HCT116 (cell line): ENCODE results near the gene C11orf68. TPM values are rescaled to one million over a fixed set of nuclear protein-coding genes. Genes with fewer than 3 reads are reported as not detected.

Experiments
- ATAC-seq: fragments of 200-7000 bp; cut with Tn5 transposase; 2 replicates; pipeline ENCODE4 v1.9.1; 2020; ENCODE audit warnings: mild to moderate bottlenecking, moderate library complexity
- BruUV-seq: library from RNA; stranded (reverse); fragments of 400-500 nt; replicated peaks from 2 replicates; lab custom pipeline; 2021; lab: Mats Ljungman, UMichigan
- CTCF ChIA-PET: fragments of 300-600 bp; sonication (Branson Sonifier 250); formaldehyde crosslinking; loops from one replicate; lab custom pipeline; 2021; ENCODE audit warnings: antibody characterized with exemption; lab: Charles Lee
- POLR2A ChIA-PET: fragments of 300-600, 350-600 bp; sonication (Branson Sonifier 250); formaldehyde crosslinking; loops from one replicate; lab custom pipeline; 2021; ENCODE audit warnings: antibody characterized with exemption; lab: Charles Lee
- RAD21 ChIA-PET, 2 experiments: fragments of 300-600 bp; sonication (Branson Sonifier 250); formaldehyde crosslinking; loops; one replicate each; lab custom pipeline; 2023; ENCODE audit warnings: low total read pairs in 2 of 2; ENCODE audit not compliant: uncharacterized antibody in 2 of 2, unreplicated experiment in 2 of 2, low non-redundant PET in 1 of 2; lab: Charles Lee
- DNase-seq: peaks from one replicate; pipeline ENCODE4 v3.0.0-alpha.2; 2010; ENCODE audit warnings: low read depth, low spot score
- H2AFZ ChIP-seq: fragments of 200-600 bp; shearing (Covaris generic), sonication (generic); 2 replicates; pipeline ENCODE4 v1.6.1; 2017; ENCODE audit warnings: low read depth, mixed run types, mixed read lengths, antibody characterized with exemption, low read length; ENCODE audit not compliant: poor library complexity, severe bottlenecking
- H3K27ac ChIP-seq: 2 replicates; pipeline ENCODE4 v1.5.1; 2012; ENCODE audit warnings: low read depth, low read length
- H3K27me3 ChIP-seq: fragments of 200-600 bp; sonication (generic); 2 replicates; pipeline ENCODE4 v1.6.1; 2016; ENCODE audit warnings: mixed run types, low read length, mixed read lengths; ENCODE audit not compliant: insufficient read depth
- H3K36me3 ChIP-seq, 2 experiments: fragments of 200-500 bp in 1 of 2; fragments of 200-600 bp in 1 of 2; sonication (Bioruptor generic) in 1 of 2; sonication (generic) in 1 of 2; 2 replicates each; pipeline versions ENCODE4 v1.5.1 to v1.6.1; 2014 to 2016; ENCODE audit warnings: low read length in 2 of 2, inconsistent platforms in 1 of 2, mixed read lengths in 1 of 2, mixed run types in 1 of 2; ENCODE audit not compliant: insufficient read depth in 2 of 2, control insufficient read depth in 1 of 2
- H3K4me1 ChIP-seq, 2 experiments: fragments of 200-600 bp in 1 of 2; sonication (generic) in 1 of 2; 2 replicates each; pipeline versions ENCODE4 v1.5.1 to v1.6.1; 2012 to 2017; ENCODE audit warnings: low read length in 2 of 2, inconsistent platforms in 1 of 2, mild to moderate bottlenecking in 1 of 2, mixed read lengths in 1 of 2, mixed run types in 1 of 2, moderate library complexity in 1 of 2; ENCODE audit not compliant: insufficient read depth in 2 of 2, control insufficient read depth in 1 of 2
- H3K4me2 ChIP-seq: fragments of 200-600 bp; sonication (generic); 2 replicates; pipeline ENCODE4 v1.6.1; 2017; ENCODE audit warnings: mixed run types, low read length, mixed read lengths
- H3K4me3 ChIP-seq, 2 experiments: fragments of 200-600 bp in 1 of 2; sonication (generic) in 1 of 2; replicated peaks in 1 of 2; 2 replicates each; pipeline ENCODE4 v1.5.1; 2011 to 2016; ENCODE audit warnings: low read length in 2 of 2, control low read depth in 1 of 2, low read depth in 1 of 2, mild to moderate bottlenecking in 1 of 2, mixed read lengths in 1 of 2, mixed run types in 1 of 2
- H3K79me2 ChIP-seq: fragments of 200-600 bp; sonication (generic); 2 replicates; pipeline ENCODE4 v1.6.1; 2017; ENCODE audit warnings: mild to moderate bottlenecking, mixed run types, low read length, moderate library complexity, mixed read lengths; ENCODE audit not compliant: insufficient read depth
- H3K9ac ChIP-seq: fragments of 200-600 bp; sonication (generic); 2 replicates; pipeline ENCODE4 v1.6.1; 2016; ENCODE audit warnings: low read length, mixed read lengths
- H3K9me2 ChIP-seq: fragments of 200-600 bp; sonication (generic), shearing (Covaris generic); 2 replicates; pipeline ENCODE4 v1.6.1; 2017; ENCODE audit warnings: mixed run types, mild to moderate bottlenecking, moderate library complexity; ENCODE audit not compliant: insufficient read depth
- H3K9me3 ChIP-seq, 2 experiments: fragments of 200-500 bp in 1 of 2; fragments of 200-600 bp in 1 of 2; sonication (Bioruptor generic) in 1 of 2; sonication (generic) in 1 of 2; 2 replicates each; pipeline ENCODE4 v1.6.1; 2014 to 2017; ENCODE audit warnings: low read length in 2 of 2, mixed read lengths in 2 of 2, inconsistent platforms in 1 of 2, low read depth in 1 of 2, mild to moderate bottlenecking in 1 of 2, mixed run types in 1 of 2, moderate library complexity in 1 of 2; ENCODE audit not compliant: control insufficient read depth in 1 of 2, insufficient read depth in 1 of 2
- H4K20me1 ChIP-seq: fragments of 200-600 bp; sonication (generic), shearing (Covaris generic); 2 replicates; pipeline ENCODE4 v1.6.1; 2017; ENCODE audit warnings: mixed run types, mild to moderate bottlenecking, moderate library complexity; ENCODE audit not compliant: insufficient read depth
- CEBPB ChIP-seq: IDR thresholded peaks from 2 replicates; pipeline ENCODE4 v1.6.1; 2012; ENCODE audit warnings: low read depth
- EGR1 ChIP-seq: IDR thresholded peaks from 2 replicates; pipeline ENCODE4 v1.6.1; 2012; ENCODE audit warnings: low read depth
- EZH2phosphoT487 ChIP-seq: fragments of 200-600 bp; IDR thresholded peaks from 2 replicates; pipeline ENCODE4 v1.6.1; 2018; ENCODE audit warnings: antibody characterized with exemption, borderline replicate concordance
- FOSL1 ChIP-seq: IDR thresholded peaks from 2 replicates; pipeline ENCODE4 v1.6.1; 2012; ENCODE audit warnings: low read depth
- JUND ChIP-seq: IDR thresholded peaks from 2 replicates; pipeline ENCODE4 v1.6.1; 2012
- POLR2A ChIP-seq: IDR thresholded peaks from 2 replicates; pipeline ENCODE4 v1.7.0; 2011; ENCODE audit warnings: borderline replicate concordance; ENCODE audit not compliant: insufficient read depth, insufficient read length; ENCODE audit errors: extremely low read depth
- RAD21 ChIP-seq: IDR thresholded peaks from 2 replicates; pipeline ENCODE4 v1.6.1; 2012; ENCODE audit warnings: low read depth, mild to moderate bottlenecking
- SIN3A ChIP-seq: IDR thresholded peaks from 2 replicates; pipeline ENCODE4 v1.6.1; 2012; ENCODE audit warnings: low read depth
- SP1 ChIP-seq: IDR thresholded peaks from 2 replicates; pipeline ENCODE4 v1.6.1; 2012; ENCODE audit warnings: low read depth
- SRF ChIP-seq: IDR thresholded peaks from 2 replicates; pipeline ENCODE4 v1.6.1; 2012; ENCODE audit warnings: low read depth
- YY1 ChIP-seq: IDR thresholded peaks from 2 replicates; pipeline ENCODE4 v1.6.1; 2011; ENCODE audit warnings: low read length, low read depth, moderate library complexity, mild to moderate bottlenecking; ENCODE audit not compliant: insufficient replicate concordance; ENCODE audit errors: extremely low read depth
- ZFX ChIP-seq: fragments of 450-650 bp; IDR thresholded peaks from 2 replicates; pipeline ENCODE4 v1.6.1; 2017
- ZNF274 ChIP-seq: fragments of 200-500 bp; sonication (Bioruptor generic); IDR thresholded peaks from 2 replicates; pipeline ENCODE4 v1.6.1; 2014; ENCODE audit warnings: mild to moderate bottlenecking, low read depth, low read length, inconsistent platforms
- intact Hi-C: fragments of 100-400 bp; cut with micrococcal nuclease; formaldehyde crosslinking; loops from 2 replicates; pipeline ENCODE4 v1.10.0; 2022
- total RNA-seq: library from RNA; stranded (reverse); gene quantifications from one replicate; pipeline ENCODE4 v1.2.1, GENCODE V29; 2021; ENCODE audit not compliant: unreplicated experiment
- TF ChIP-seq, protein P1 (sequence below): IDR thresholded peaks from 2 replicates; pipeline ENCODE4 v1.6.1; 2012
- TF ChIP-seq, protein P2 (sequence below): IDR thresholded peaks from 2 replicates; pipeline ENCODE4 v1.6.1; 2011; ENCODE audit warnings: mild to moderate bottlenecking, low read length, moderate library complexity; ENCODE audit not compliant: insufficient replicate concordance; ENCODE audit errors: extremely low read depth
- TF ChIP-seq, protein P3 (sequence below): IDR thresholded peaks from 2 replicates; pipeline ENCODE4 v1.6.1; 2012; ENCODE audit warnings: low read depth
- TF ChIP-seq, protein P4 (sequence below): IDR thresholded peaks from 2 replicates; pipeline ENCODE4 v1.6.1; 2012

Gene C11orf68
- total RNA-seq, 1 experiment from 2014 or later: 49.8 TPM

DNA sequence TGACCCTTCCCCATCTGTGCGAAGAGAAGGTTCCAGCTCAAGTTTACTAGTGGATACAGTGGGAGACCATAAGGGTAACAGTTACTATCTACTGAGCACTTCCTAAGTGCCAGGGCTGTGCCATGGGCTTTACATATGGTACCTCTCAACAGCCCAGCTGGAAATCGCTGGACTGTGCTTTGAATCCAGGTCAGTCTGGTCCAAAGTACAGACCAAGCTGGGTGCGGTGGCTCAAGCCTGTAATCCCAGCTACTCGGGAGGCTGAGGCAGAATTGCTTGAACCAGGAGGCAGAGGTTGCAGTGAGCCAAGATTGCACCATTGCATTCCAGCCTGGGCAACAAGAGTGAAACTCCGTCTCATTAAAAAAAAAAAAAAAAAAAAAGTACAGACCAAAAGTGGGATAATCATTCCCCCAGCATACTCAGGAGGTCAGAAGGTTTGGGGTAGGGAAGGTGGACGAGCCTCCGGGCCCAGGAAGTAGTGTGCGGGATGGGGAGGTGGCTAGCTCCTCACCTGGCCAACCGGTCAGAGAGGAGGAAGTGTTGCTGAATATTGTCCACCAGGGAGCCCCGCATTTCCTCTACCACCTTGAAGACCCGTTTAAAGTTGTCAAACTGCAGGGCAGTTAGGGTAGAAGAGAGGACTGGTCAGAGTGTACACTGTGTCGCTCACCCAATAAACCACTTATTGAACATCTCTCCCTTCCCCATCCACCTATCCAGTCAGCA lies 32.9 kb downstream of the C11orf68 start:
- ATAC-seq (no peak), DNase-seq (no peak)
- Histone ChIP-seq H2AFZ (no peak overlapping the region), H4K20me1 (no peaks in the 10 kb centered on the region), H3K4me2 (no peak overlapping the region), H3K4me3 (no peak overlapping the region), H3K79me2 (peaks cover 39% of the 10 kb centered on the region), H3K4me1 (peaks cover 15 to 50% of the 10 kb centered on the region in 2 experiments), H3K9me3 (no peaks in the 10 kb centered on the region), H3K36me3 (peaks cover 14 to 50% of the 10 kb centered on the region in 2 experiments), H3K9ac (no peak overlapping the region), H3K27me3 (no peaks in the 10 kb centered on the region), H3K27ac (no peak overlapping the region), H3K9me2 (no peaks in the 10 kb centered on the region)
- no TSS peak for BruUV-seq
- CTCF ChIA-PET: interaction anchor here (1.0 to 3.1 kb wide), 8 partner anchors 16 to 180 kb away, joined by 3 to 38 read pairs (median 6); partner anchors contain the start of genes KAT5 and MUS81
- POLR2A ChIA-PET: interaction anchor here (0.7 to 0.9 kb wide), 2 partner anchors 27 to 28 kb away, joined by 3 to 4 read pairs; partner anchors contain the start of gene CFL1
- intact Hi-C loops: no loop called here
- TF ChIP-seq, protein P1, sequence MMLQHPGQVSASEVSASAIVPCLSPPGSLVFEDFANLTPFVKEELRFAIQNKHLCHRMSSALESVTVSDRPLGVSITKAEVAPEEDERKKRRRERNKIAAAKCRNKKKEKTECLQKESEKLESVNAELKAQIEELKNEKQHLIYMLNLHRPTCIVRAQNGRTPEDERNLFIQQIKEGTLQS: no peak
- TF ChIP-seq ZNF274: no peak
- TF ChIP-seq POLR2A: no peak
- TF ChIP-seq ZFX: no peak
- no peak for TF ChIP-seq YY1
- no peak for TF ChIP-seq SP1
- TF ChIP-seq, protein P2, sequence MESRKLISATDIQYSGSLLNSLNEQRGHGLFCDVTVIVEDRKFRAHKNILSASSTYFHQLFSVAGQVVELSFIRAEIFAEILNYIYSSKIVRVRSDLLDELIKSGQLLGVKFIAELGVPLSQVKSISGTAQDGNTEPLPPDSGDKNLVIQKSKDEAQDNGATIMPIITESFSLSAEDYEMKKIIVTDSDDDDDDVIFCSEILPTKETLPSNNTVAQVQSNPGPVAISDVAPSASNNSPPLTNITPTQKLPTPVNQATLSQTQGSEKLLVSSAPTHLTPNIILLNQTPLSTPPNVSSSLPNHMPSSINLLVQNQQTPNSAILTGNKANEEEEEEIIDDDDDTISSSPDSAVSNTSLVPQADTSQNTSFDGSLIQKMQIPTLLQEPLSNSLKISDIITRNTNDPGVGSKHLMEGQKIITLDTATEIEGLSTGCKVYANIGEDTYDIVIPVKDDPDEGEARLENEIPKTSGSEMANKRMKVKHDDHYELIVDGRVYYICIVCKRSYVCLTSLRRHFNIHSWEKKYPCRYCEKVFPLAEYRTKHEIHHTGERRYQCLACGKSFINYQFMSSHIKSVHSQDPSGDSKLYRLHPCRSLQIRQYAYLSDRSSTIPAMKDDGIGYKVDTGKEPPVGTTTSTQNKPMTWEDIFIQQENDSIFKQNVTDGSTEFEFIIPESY: no peak
- no peak for TF ChIP-seq CEBPB
- TF ChIP-seq EGR1: no peak
- TF ChIP-seq, protein P3, sequence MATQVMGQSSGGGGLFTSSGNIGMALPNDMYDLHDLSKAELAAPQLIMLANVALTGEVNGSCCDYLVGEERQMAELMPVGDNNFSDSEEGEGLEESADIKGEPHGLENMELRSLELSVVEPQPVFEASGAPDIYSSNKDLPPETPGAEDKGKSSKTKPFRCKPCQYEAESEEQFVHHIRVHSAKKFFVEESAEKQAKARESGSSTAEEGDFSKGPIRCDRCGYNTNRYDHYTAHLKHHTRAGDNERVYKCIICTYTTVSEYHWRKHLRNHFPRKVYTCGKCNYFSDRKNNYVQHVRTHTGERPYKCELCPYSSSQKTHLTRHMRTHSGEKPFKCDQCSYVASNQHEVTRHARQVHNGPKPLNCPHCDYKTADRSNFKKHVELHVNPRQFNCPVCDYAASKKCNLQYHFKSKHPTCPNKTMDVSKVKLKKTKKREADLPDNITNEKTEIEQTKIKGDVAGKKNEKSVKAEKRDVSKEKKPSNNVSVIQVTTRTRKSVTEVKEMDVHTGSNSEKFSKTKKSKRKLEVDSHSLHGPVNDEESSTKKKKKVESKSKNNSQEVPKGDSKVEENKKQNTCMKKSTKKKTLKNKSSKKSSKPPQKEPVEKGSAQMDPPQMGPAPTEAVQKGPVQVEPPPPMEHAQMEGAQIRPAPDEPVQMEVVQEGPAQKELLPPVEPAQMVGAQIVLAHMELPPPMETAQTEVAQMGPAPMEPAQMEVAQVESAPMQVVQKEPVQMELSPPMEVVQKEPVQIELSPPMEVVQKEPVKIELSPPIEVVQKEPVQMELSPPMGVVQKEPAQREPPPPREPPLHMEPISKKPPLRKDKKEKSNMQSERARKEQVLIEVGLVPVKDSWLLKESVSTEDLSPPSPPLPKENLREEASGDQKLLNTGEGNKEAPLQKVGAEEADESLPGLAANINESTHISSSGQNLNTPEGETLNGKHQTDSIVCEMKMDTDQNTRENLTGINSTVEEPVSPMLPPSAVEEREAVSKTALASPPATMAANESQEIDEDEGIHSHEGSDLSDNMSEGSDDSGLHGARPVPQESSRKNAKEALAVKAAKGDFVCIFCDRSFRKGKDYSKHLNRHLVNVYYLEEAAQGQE: no peak
- TF ChIP-seq RAD21: no peak
- no peak for TF ChIP-seq EZH2phosphoT487
- TF ChIP-seq SRF: no peak
- no peak for TF ChIP-seq JUND
- no peak for TF ChIP-seq SIN3A
- TF ChIP-seq, protein P4, sequence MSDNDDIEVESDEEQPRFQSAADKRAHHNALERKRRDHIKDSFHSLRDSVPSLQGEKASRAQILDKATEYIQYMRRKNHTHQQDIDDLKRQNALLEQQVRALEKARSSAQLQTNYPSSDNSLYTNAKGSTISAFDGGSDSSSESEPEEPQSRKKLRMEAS: no peak
- TF ChIP-seq FOSL1: no peak
- RAD21 ChIA-PET: interaction anchor here in 1 of 2 experiments (1.2 kb wide), 1 partner anchor 136 kb away, joined by 3 read pairs; no protein-coding TSS in a partner anchor
